MM.1S (cell line): ENCODE results near the gene FAM193A.
"Not testable (repeated sequence)": the region's sequence is repeated elsewhere in the genome, so short reads cannot be mapped to it uniquely, and the experiment has no call there.

Experiments used
- DNase-seq: peaks from one replicate; pipeline ENCODE4 v3.0.0-alpha.2; 2015
- H2AFZ ChIP-seq: fragments of 300-600 bp; sonication (generic); 2 replicates; pipeline ENCODE4 v1.6.0; 2016; ENCODE audit warnings: antibody characterized with exemption, low read length
- H3F3A ChIP-seq: fragments of 300-600 bp; sonication (generic); 2 replicates; pipeline ENCODE4 v1.6.1; 2016; ENCODE audit warnings: mild to moderate bottlenecking, antibody characterized with exemption, low read length, moderate library complexity, mixed read lengths; ENCODE audit not compliant: insufficient read depth
- H3K27ac ChIP-seq: fragments of 300-600 bp; sonication (generic); 2 replicates; pipeline ENCODE4 v1.5.1; 2016; ENCODE audit warnings: mild to moderate bottlenecking, low read length
- H3K27me3 ChIP-seq: fragments of 300-600 bp; sonication (generic); replicated peaks from 2 replicates; pipeline ENCODE4 v1.6.0; 2016; ENCODE audit warnings: low read length; ENCODE audit not compliant: insufficient read depth
- H3K36me3 ChIP-seq: fragments of 300-600 bp; sonication (generic); replicated peaks from 2 replicates; pipeline ENCODE4 v1.6.1; 2016; ENCODE audit warnings: mild to moderate bottlenecking, low read length, mixed read lengths; ENCODE audit not compliant: insufficient read depth
- H3K4me1 ChIP-seq: fragments of 300-600 bp; sonication (generic); 2 replicates; pipeline ENCODE4 v1.6.1; 2016; ENCODE audit warnings: low read length, mixed read lengths
- H3K4me2 ChIP-seq: fragments of 300-600 bp; sonication (generic); 2 replicates; pipeline ENCODE4 v1.6.0; 2016; ENCODE audit warnings: low read depth, low read length
- H3K4me3 ChIP-seq: fragments of 300-600 bp; sonication (generic); 2 replicates; pipeline ENCODE4 v1.5.1; 2016; ENCODE audit warnings: low read length, mixed read lengths
- H3K79me2 ChIP-seq: fragments of 300-600 bp; sonication (generic); 2 replicates; pipeline ENCODE4 v1.6.1; 2016; ENCODE audit warnings: mixed run types, low read length, mixed read lengths
- H3K9ac ChIP-seq: fragments of 300-600 bp; sonication (generic); 2 replicates; pipeline ENCODE4 v1.6.1; 2016; ENCODE audit warnings: low read length, mixed read lengths
- H3K9me2 ChIP-seq: fragments of 300-600 bp; sonication (generic); replicated peaks from 2 replicates; pipeline ENCODE4 v1.6.1; 2016; ENCODE audit warnings: mild to moderate bottlenecking, low read length, mixed read lengths; ENCODE audit not compliant: insufficient read depth
- H3K9me3 ChIP-seq: fragments of 300-600 bp; sonication (generic); replicated peaks from 2 replicates; pipeline ENCODE4 v1.6.1; 2016; ENCODE audit warnings: mild to moderate bottlenecking, low read length, mixed read lengths; ENCODE audit not compliant: insufficient read depth
- H4K20me1 ChIP-seq: fragments of 300-600 bp; sonication (generic); 2 replicates; pipeline ENCODE4 v1.6.1; 2016; ENCODE audit warnings: mild to moderate bottlenecking, low read length, moderate library complexity, mixed read lengths; ENCODE audit not compliant: insufficient read depth
- EZH2 ChIP-seq: fragments of 300-600 bp; sonication (generic); optimal IDR thresholded peaks from 2 replicates; pipeline ENCODE3; 2017; ENCODE audit warnings: low read depth, mild to moderate bottlenecking, antibody characterized with exemption, low read length, mixed read lengths
- EZH2phosphoT487 ChIP-seq: fragments of 300-600 bp; sonication (generic); IDR thresholded peaks from 2 replicates; pipeline ENCODE4 v1.6.1; 2018; ENCODE audit warnings: antibody characterized with exemption, low read length
- TF ChIP-seq, protein P1 (sequence below): fragments of 300-600 bp; sonication (generic); IDR thresholded peaks from 2 replicates; pipeline ENCODE4 v1.5.1; 2016; ENCODE audit warnings: antibody characterized with exemption, low read length, mixed read lengths

The FAM193A gene

DNA sequence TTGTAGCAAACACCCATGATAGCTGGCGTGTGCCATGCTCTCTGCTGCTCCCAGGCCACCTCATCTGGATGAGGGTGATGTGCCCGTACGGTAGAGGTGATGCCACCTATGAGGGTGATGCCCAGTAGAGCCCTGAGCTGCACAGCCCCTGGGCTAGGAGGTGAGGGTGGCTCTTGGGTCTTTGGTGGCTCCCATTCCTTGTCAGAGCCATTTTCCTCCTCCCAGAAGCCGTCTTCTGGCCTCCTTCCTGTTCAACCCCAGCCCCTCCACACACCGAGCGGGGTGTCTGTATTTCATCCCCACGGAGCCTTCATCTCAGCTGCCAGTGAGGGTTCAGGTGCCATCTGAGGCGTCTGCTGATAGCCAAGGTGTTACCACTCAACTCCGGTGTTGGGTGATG is 231.7 kb downstream of the FAM193A start:
- no peak for DNase-seq
- no peaks in the 10 kb centered on the region for H3F3A ChIP-seq
- no peak overlapping the region for H3K4me3 ChIP-seq
- no peaks in the 10 kb centered on the region for H3K9me3 ChIP-seq
- no peak overlapping the region for H3K27ac ChIP-seq
- H2AFZ ChIP-seq: no peak overlapping the region
- no peak for TF ChIP-seq EZH2phosphoT487
- TF ChIP-seq, protein P1, sequence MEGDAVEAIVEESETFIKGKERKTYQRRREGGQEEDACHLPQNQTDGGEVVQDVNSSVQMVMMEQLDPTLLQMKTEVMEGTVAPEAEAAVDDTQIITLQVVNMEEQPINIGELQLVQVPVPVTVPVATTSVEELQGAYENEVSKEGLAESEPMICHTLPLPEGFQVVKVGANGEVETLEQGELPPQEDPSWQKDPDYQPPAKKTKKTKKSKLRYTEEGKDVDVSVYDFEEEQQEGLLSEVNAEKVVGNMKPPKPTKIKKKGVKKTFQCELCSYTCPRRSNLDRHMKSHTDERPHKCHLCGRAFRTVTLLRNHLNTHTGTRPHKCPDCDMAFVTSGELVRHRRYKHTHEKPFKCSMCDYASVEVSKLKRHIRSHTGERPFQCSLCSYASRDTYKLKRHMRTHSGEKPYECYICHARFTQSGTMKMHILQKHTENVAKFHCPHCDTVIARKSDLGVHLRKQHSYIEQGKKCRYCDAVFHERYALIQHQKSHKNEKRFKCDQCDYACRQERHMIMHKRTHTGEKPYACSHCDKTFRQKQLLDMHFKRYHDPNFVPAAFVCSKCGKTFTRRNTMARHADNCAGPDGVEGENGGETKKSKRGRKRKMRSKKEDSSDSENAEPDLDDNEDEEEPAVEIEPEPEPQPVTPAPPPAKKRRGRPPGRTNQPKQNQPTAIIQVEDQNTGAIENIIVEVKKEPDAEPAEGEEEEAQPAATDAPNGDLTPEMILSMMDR: no peak
- no peak for TF ChIP-seq EZH2
- no peaks in the 10 kb centered on the region for H3K9me2 ChIP-seq
- H3K27me3 ChIP-seq: no peaks in the 10 kb centered on the region
- H3K9ac ChIP-seq: no peak overlapping the region
- no peaks in the 10 kb centered on the region for H4K20me1 ChIP-seq
- no peak overlapping the region for H3K4me2 ChIP-seq
- H3K36me3 ChIP-seq: no peaks in the 10 kb centered on the region
- no peaks in the 10 kb centered on the region for H3K79me2 ChIP-seq
- H3K4me1 ChIP-seq: no peaks in the 10 kb centered on the region; the same call in none of the 2 replicates

DNA sequence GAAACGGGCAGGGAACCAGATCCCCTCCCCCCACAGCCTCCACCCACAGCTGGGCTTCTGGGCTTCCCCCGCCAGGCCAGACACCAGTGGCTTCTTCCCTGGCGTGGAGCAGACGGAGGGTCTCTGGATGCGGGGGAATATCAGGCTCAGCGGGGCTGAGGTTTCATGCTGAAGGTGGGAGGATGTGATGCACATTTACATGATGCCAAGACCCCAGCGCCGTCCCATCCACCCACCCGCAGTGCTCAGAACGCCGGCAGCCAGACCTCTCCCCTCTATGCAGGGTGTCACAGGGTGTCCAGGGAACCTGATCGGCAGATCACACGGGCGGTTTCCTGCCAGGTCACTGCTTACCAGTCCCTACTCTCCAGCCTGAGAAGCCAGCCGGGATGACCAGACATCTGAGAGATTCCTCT is 232.5 kb downstream of the FAM193A start:
- H3F3A ChIP-seq: no peaks in the 10 kb centered on the region
- no peaks in the 10 kb centered on the region for H3K79me2 ChIP-seq
- no peak overlapping the region for H3K4me2 ChIP-seq
- no peak overlapping the region for H3K27ac ChIP-seq
- H3K4me1 ChIP-seq: no peaks in the 10 kb centered on the region; the same call in none of the 2 replicates
- no peak overlapping the region for H2AFZ ChIP-seq
- no peaks in the 10 kb centered on the region for H3K9me3 ChIP-seq
- no peak overlapping the region for H3K9ac ChIP-seq
- H3K27me3 ChIP-seq: no peaks in the 10 kb centered on the region
- TF ChIP-seq, protein P1: no peak
- TF ChIP-seq EZH2phosphoT487 (no peak), EZH2 (no peak)
- H3K36me3 ChIP-seq: no peaks in the 10 kb centered on the region
- no peak overlapping the region for H3K4me3 ChIP-seq
- H3K9me2 ChIP-seq: no peaks in the 10 kb centered on the region
- DNase-seq: no peak
- no peaks in the 10 kb centered on the region for H4K20me1 ChIP-seq

DNA sequence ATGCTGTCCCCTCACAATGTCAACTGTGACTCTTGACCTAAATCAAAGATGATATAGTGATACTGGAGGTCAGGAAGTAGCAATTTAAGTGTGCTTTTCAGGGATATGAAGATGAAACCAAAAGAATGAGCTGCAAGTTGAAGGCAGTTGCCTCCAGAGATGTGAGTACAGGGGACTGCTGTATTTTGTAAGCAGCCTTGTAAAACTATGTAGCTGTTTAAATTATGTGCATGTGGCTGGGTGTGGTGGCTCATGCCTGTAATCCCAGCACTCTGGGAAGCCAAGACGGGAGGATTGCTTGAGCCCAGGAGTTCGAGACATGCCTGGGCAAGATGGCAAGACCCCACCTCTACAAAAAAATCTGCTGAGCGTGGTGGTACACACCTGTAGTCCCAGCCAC is 234.8 kb downstream of the FAM193A start:
- no peaks in the 10 kb centered on the region; the same call in none of the 2 replicates for H3K4me1 ChIP-seq
- H3K9me2 ChIP-seq: no peaks in the 10 kb centered on the region
- TF ChIP-seq EZH2 (no peak), EZH2phosphoT487 (no peak)
- TF ChIP-seq, protein P1: no peak
- H3F3A ChIP-seq: no peaks in the 10 kb centered on the region
- no peaks in the 10 kb centered on the region for H3K9me3 ChIP-seq
- no peak overlapping the region for H3K4me3 ChIP-seq
- no peaks in the 10 kb centered on the region for H4K20me1 ChIP-seq
- H3K27me3 ChIP-seq: no peaks in the 10 kb centered on the region
- H3K9ac ChIP-seq: no peak overlapping the region
- no peak overlapping the region for H3K4me2 ChIP-seq
- no peaks in the 10 kb centered on the region for H3K36me3 ChIP-seq
- no peak overlapping the region for H3K27ac ChIP-seq
- no peaks in the 10 kb centered on the region for H3K79me2 ChIP-seq
- no peak for DNase-seq
- H2AFZ ChIP-seq: no peak overlapping the region

DNA sequence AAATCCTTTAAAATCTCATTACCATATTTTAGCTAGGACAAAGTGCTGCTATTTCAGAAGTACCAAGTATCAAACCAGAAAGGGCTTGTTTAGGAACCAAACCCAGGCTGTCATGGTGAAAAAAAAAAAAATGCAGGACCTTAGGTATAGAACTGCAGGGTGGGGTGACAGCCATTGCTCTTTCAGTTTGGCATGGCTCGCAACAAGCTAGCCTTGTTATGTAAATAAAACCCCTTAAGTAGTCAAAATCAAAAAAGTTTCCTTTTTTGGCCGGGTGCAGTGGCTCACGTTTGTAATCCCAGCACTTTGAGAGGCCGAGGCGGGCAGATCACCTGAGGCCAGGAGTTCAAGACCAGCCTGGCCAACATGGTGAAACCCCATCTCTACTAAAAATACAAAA is 244.2 kb downstream of the FAM193A start:
- not testable (repeated sequence) for H3K79me2 ChIP-seq, H3K9me2 ChIP-seq, H3K27ac ChIP-seq, H3K4me3 ChIP-seq, H3K9ac ChIP-seq, DNase-seq, H3K4me2 ChIP-seq, H2AFZ ChIP-seq, H3K27me3 ChIP-seq, H3K4me1 ChIP-seq, H4K20me1 ChIP-seq, H3K9me3 ChIP-seq, H3K36me3 ChIP-seq, H3F3A ChIP-seq
